Measurements from ENCODE around the gene MNX1. TPM values are rescaled to one million over a fixed set of nuclear protein-coding genes. Genes with fewer than 3 reads are reported as not detected.

Gene MNX1
- total RNA-seq, 1 experiment from 2014 or later = 2.6 TPM

DNA sequence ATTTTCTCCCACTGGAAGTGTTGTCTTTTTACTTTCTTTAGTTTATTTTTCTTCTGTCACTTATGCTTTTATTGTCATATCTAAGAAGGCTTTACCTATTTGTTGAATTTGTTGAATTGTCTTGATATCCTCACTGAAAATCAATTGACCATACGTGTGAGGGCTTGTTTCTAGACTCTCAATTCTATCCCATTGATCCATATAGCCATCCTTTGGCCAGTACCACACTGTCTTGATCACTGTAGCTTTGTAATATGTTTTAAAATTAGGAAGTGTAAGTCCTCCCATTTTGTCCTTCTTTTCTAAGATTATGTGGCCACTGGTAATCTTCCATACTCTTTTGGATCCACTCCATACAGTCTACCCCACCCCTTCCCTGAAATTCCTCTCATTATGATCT lies 25.5 kb upstream of the MNX1 start:
- POLR2A ChIA-PET (ENCODE audit: unreplicated experiment) = no interaction called here
- Histone ChIP-seq H3K27ac (ENCODE audit: low read length) (no peak overlapping the region), H3F3A (ENCODE audit: low read length, unreplicated experiment) (no peaks in the 10 kb centered on the region), H3K4me3 (ENCODE audit: low read length) (no peak overlapping the region), H2AFZ (ENCODE audit: low read length) (no peak overlapping the region), H3K9me3 (ENCODE audit: low read length) (no peaks in the 10 kb centered on the region), H3K9ac (ENCODE audit: low read length) (no peak overlapping the region), H3K9me2 (replicated peaks; ENCODE audit: low read length) (no peaks in the 10 kb centered on the region), H3K27me3 (ENCODE audit: low read length) (0 out of 2 replicates have a peak, but pooled peaks cover 3% of the 10 kb centered on the region), H4K20me1 (ENCODE audit: low read length) (no peaks in the 10 kb centered on the region), H3K4me2 (ENCODE audit: low read length) (no peak overlapping the region), H3K4me1 (ENCODE audit: insufficient read depth, low read length) (no peaks in the 10 kb centered on the region; the same call in 1 of the 2 replicates), H3K79me2 (ENCODE audit: low read length) (no peaks in the 10 kb centered on the region), H3K36me3 (ENCODE audit: low read depth, low read length) (no peaks in the 10 kb centered on the region)
- ATAC-seq = no peak
- CTCF ChIA-PET = no interaction called here
- TF ChIP-seq CTCF (conservative IDR thresholded peaks at IDR 0.05; ENCODE audit: low read depth, low read length) (no peak), EZH2 (IDR thresholded peaks at IDR 0.05; ENCODE audit: low read length, unreplicated experiment) (no peak), EZH2phosphoT487 (IDR thresholded peaks at IDR 0.05; ENCODE audit: borderline replicate concordance, low read length) (no peak)
- no peak for DNase-seq
- BruUV-seq (replicated peaks) = no TSS peak
- intact Hi-C loops (cut with micrococcal nuclease) = no loop called here

- Histone ChIP-seq H3K36me3 (ENCODE audit: low read depth, low read length) (no peaks in the 10 kb centered on the region), H3K27ac (ENCODE audit: low read length) (no peak overlapping the region), H3K4me2 (ENCODE audit: low read length) (no peak overlapping the region), H3K4me1 (ENCODE audit: insufficient read depth, low read length) (no peaks in the 10 kb centered on the region; the same call in 1 of the 2 replicates), H3K4me3 (ENCODE audit: low read length) (no peak overlapping the region), H3K27me3 (ENCODE audit: low read length) (0 out of 2 replicates have a peak, but pooled peaks cover 3% of the 10 kb centered on the region), H3F3A (ENCODE audit: low read length, unreplicated experiment) (no peaks in the 10 kb centered on the region), H3K79me2 (ENCODE audit: low read length) (no peaks in the 10 kb centered on the region), H3K9ac (ENCODE audit: low read length) (no peak overlapping the region), H3K9me3 (ENCODE audit: low read length) (no peaks in the 10 kb centered on the region), H2AFZ (ENCODE audit: low read length) (no peak overlapping the region), H3K9me2 (replicated peaks; ENCODE audit: low read length) (no peaks in the 10 kb centered on the region), H4K20me1 (ENCODE audit: low read length) (no peaks in the 10 kb centered on the region)
- TF ChIP-seq CTCF (conservative IDR thresholded peaks at IDR 0.05; ENCODE audit: low read depth, low read length) = no peak
- no peak for TF ChIP-seq EZH2 (IDR thresholded peaks at IDR 0.05; ENCODE audit: low read length, unreplicated experiment)
- TF ChIP-seq EZH2phosphoT487 (IDR thresholded peaks at IDR 0.05; ENCODE audit: borderline replicate concordance, low read length) = no peak
- no TSS peak for BruUV-seq (replicated peaks)
- ATAC-seq (no peak), DNase-seq (no peak)
- CTCF ChIA-PET = no interaction called here
- intact Hi-C loops (cut with micrococcal nuclease) = no loop called here
- POLR2A ChIA-PET (ENCODE audit: unreplicated experiment) = no interaction called here
These were observed 24.8 kb upstream of the MNX1 start for GRCh38 chr7:157035302-157035701.

DNA sequence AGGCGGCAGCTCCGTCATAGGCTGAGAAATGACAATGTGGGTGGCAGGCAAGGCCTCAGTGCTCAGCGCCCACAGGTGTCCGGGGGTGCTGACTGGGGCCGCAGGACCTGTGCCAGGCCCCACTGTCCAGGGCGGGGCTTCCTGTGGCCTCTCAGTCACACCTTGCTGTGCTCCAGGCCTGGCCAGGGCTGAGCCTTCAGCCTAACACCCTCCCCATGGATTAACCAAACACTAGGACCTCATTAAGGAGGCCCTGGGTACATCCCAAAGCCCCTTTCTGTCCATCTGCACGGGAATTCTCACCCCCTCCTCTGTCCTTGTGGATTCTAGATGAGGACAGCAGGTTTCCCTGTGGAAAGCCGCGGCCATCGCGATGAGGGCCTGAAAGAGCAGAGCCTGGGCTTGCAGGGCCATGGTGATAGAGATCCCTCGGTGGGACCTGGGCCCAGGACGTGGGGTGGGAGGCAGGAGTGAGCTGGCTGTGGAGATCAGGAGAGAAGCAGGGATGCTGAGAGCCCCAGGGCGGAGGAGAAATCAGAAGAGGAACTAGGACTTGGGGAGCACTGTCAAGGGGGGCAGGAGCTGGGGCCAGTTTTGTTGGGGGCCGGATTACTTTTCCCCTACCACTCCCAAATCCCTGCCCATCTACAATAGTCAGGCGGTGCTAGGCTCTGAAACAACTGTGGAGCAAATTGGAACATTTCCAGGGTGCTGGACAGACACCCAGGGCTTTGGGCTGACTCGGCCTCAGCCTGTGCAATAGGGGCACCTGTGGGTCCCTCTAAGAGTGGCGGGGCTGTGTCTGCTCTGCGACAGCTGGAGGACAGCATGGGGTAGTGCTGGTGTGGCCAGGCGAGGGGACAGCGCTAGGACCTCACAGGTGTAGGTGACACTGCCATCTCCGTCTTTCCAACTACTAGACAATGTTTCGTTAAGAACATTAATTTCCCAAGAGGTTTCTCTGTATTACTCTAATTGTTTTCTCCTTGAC lies 23.3 kb upstream of the MNX1 start:
- no TSS peak for BruUV-seq (replicated peaks)
- H3K27ac ChIP-seq (ENCODE audit: low read length) = no peak overlapping the region
- H3K27me3 ChIP-seq (ENCODE audit: low read length) = 0 out of 2 replicates have a peak, but pooled peaks cover 3% of the 10 kb centered on the region
- ATAC-seq (peak; percentile 31), DNase-seq (no peak)
- H3K4me2 ChIP-seq (ENCODE audit: low read length) = no peak overlapping the region
- H3K9me3 ChIP-seq (ENCODE audit: low read length) = no peaks in the 10 kb centered on the region
- ChIA-PET POLR2A (ENCODE audit: unreplicated experiment) (no interaction called here), CTCF (no interaction called here)
- no peaks in the 10 kb centered on the region; the same call in 1 of the 2 replicates for H3K4me1 ChIP-seq (ENCODE audit: insufficient read depth, low read length)
- no peaks in the 10 kb centered on the region for H3K36me3 ChIP-seq (ENCODE audit: low read depth, low read length)
- intact Hi-C loops (cut with micrococcal nuclease) = no loop called here
- no peak overlapping the region for H3K4me3 ChIP-seq (ENCODE audit: low read length)
- no peaks in the 10 kb centered on the region for H3K79me2 ChIP-seq (ENCODE audit: low read length)
- H3K9me2 ChIP-seq (replicated peaks; ENCODE audit: low read length) = no peaks in the 10 kb centered on the region
- no peaks in the 10 kb centered on the region for H4K20me1 ChIP-seq (ENCODE audit: low read length)
- no peak overlapping the region for H2AFZ ChIP-seq (ENCODE audit: low read length)
- H3F3A ChIP-seq (ENCODE audit: low read length, unreplicated experiment) = no peaks in the 10 kb centered on the region
- no peak for TF ChIP-seq EZH2phosphoT487 (IDR thresholded peaks at IDR 0.05; ENCODE audit: borderline replicate concordance, low read length)
- no peak for TF ChIP-seq CTCF (conservative IDR thresholded peaks at IDR 0.05; ENCODE audit: low read depth, low read length)
- TF ChIP-seq EZH2 (IDR thresholded peaks at IDR 0.05; ENCODE audit: low read length, unreplicated experiment) = no peak
- H3K9ac ChIP-seq (ENCODE audit: low read length) = no peak overlapping the region

Measured in PC-3 (cell line).